ENCODE measurements around the gene CCL4. TPM values are rescaled to one million over a fixed set of nuclear protein-coding genes. Genes with fewer than 3 reads are reported as not detected.
"Not testable (repeated sequence)": the region's sequence is repeated elsewhere in the genome, so short reads cannot be mapped to it uniquely, and the experiment has no call there.

CCL4 gene
- total and polyA plus RNA-seq, 5 donors = 0.42 to 1.7 (median 1.0) TPM

- ATAC-seq (peak; percentile 22 to 48), DNase-seq (no peak)
- Histone ChIP-seq H3K27me3 (ENCODE audit: control insufficient read depth, insufficient read depth) (no peaks in the 10 kb centered on the region), H3K4me1 (ENCODE audit: control insufficient read depth, insufficient read depth, low read length) (no peaks in the 10 kb centered on the region), H3K9me3 (ENCODE audit: control insufficient read depth, low read length) (no peaks in the 10 kb centered on the region), H3K4me3 (ENCODE audit: low read length) (no peak overlapping the region), H3K27ac (ENCODE audit: low read length) (no peak overlapping the region)
- 68% methylated on average over 14 of the region's 14 CpGs for WGBS
- intact Hi-C loops (cut with DNase I) = no loop called here
Measured at GRCh38 chr17:36088670-36089338, 14.8 kb upstream of the CCL4 start.

- H3K9me3 ChIP-seq (ENCODE audit: control insufficient read depth, low read length) = no peaks in the 10 kb centered on the region
- no peak overlapping the region for H3K27ac ChIP-seq (ENCODE audit: low read length)
- no peaks in the 10 kb centered on the region for H3K27me3 ChIP-seq (ENCODE audit: control insufficient read depth, insufficient read depth)
- no peak for DNase-seq
- H3K4me1 ChIP-seq (ENCODE audit: control insufficient read depth, insufficient read depth, low read length) = no peaks in the 10 kb centered on the region
- ATAC-seq = no peak
- intact Hi-C loops (cut with DNase I) = no loop called here
- no peak overlapping the region for H3K4me3 ChIP-seq (ENCODE audit: low read length)
- WGBS = 77% methylated on average over 4 of the region's 4 CpGs
Measured at GRCh38 chr17:36089339-36089865, 14.2 kb upstream of the CCL4 start.

GRCh38 chr17:36089888-36090836 lies 13.5 kb upstream of the CCL4 start, which contains the start of gene CCL3:
Gene CCL3 (minus strand): TSS chr17:36090143. CDS start chr17:36090058, 85 bp downstream.
- no peaks in the 10 kb centered on the region for H3K4me1 ChIP-seq (ENCODE audit: control insufficient read depth, insufficient read depth, low read length)
- ATAC-seq (peak; percentile 36 to 45), DNase-seq (peak in 1 of 3 donors; percentile 41)
- no peak within 1 kb of the TSS for H3K27ac ChIP-seq (ENCODE audit: low read length)
- H3K4me3 ChIP-seq (ENCODE audit: low read length) = no peak within 1 kb of the TSS
- H3K9me3 ChIP-seq (ENCODE audit: control insufficient read depth, low read length) = no peaks in the 10 kb centered on the region
- WGBS = 73% methylated on average over 9 of the region's 9 CpGs
- intact Hi-C loops (cut with DNase I) = no loop called here
- no peaks in the 10 kb centered on the region for H3K27me3 ChIP-seq (ENCODE audit: control insufficient read depth, insufficient read depth)

GRCh38 chr17:36092230-36092629 lies 11.4 kb upstream of the CCL4 start:
- no peaks in the 10 kb centered on the region for H3K9me3 ChIP-seq (ENCODE audit: control insufficient read depth, low read length)
- ATAC-seq = no peak
- DNase-seq = no peak
- H3K27me3 ChIP-seq (ENCODE audit: control insufficient read depth, insufficient read depth) = no peaks in the 10 kb centered on the region
- WGBS = 43% methylated on average over 4 of the region's 4 CpGs
- H3K4me3 ChIP-seq (ENCODE audit: low read length) = no peak overlapping the region
- H3K4me1 ChIP-seq (ENCODE audit: control insufficient read depth, insufficient read depth, low read length) = no peaks in the 10 kb centered on the region
- intact Hi-C loops (cut with DNase I) = no loop called here
- H3K27ac ChIP-seq (ENCODE audit: low read length) = no peak overlapping the region

- H3K9me3 ChIP-seq (ENCODE audit: control insufficient read depth, low read length); ATAC-seq; H3K4me1 ChIP-seq (ENCODE audit: control insufficient read depth, insufficient read depth, low read length); H3K4me3 ChIP-seq (ENCODE audit: low read length); DNase-seq; H3K27ac ChIP-seq (ENCODE audit: low read length); H3K27me3 ChIP-seq (ENCODE audit: control insufficient read depth, insufficient read depth); intact Hi-C loops (cut with DNase I): not testable (repeated sequence)
- 83% methylated on average over 6 of the region's 6 CpGs for WGBS
Measured at GRCh38 chr17:36092715-36093114, 10.9 kb upstream of the CCL4 start.

GRCh38 chr17:36094232-36094631 lies 9.4 kb upstream of the CCL4 start:
- no peaks in the 10 kb centered on the region for H3K4me1 ChIP-seq (ENCODE audit: control insufficient read depth, insufficient read depth, low read length)
- no peak overlapping the region for H3K27ac ChIP-seq (ENCODE audit: low read length)
- DNase-seq = no peak
- H3K27me3 ChIP-seq (ENCODE audit: control insufficient read depth, insufficient read depth) = no peaks in the 10 kb centered on the region
- intact Hi-C loops (cut with DNase I) = no loop called here
- no peak for ATAC-seq
- H3K9me3 ChIP-seq (ENCODE audit: control insufficient read depth, low read length) = no peaks in the 10 kb centered on the region
- 79% methylated on average over 1 of the region's 1 CpG for WGBS
- no peak overlapping the region for H3K4me3 ChIP-seq (ENCODE audit: low read length)

- Histone ChIP-seq H3K4me1 (ENCODE audit: control insufficient read depth, insufficient read depth, low read length) (no peaks in the 10 kb centered on the region), H3K27me3 (ENCODE audit: control insufficient read depth, insufficient read depth) (no peaks in the 10 kb centered on the region), H3K9me3 (ENCODE audit: control insufficient read depth, low read length) (no peaks in the 10 kb centered on the region), H3K4me3 (ENCODE audit: low read length) (no peak overlapping the region), H3K27ac (ENCODE audit: low read length) (no peak overlapping the region)
- ATAC-seq (no peak), DNase-seq (no peak)
- 89% methylated on average over 7 of the region's 7 CpGs for WGBS
- intact Hi-C loops (cut with DNase I) = no loop called here
Measured at GRCh38 chr17:36094746-36095145, 8.9 kb upstream of the CCL4 start.

GRCh38 chr17:36095992-36096391 lies 7.6 kb upstream of the CCL4 start:
- 84% methylated on average over 1 of the region's 1 CpG for WGBS
- no peak for ATAC-seq
- intact Hi-C loops (cut with DNase I) = no loop called here
- Histone ChIP-seq H3K4me3 (ENCODE audit: low read length) (no peak overlapping the region), H3K27me3 (ENCODE audit: control insufficient read depth, insufficient read depth) (no peaks in the 10 kb centered on the region), H3K4me1 (ENCODE audit: control insufficient read depth, insufficient read depth, low read length) (no peaks in the 10 kb centered on the region), H3K27ac (ENCODE audit: low read length) (no peak overlapping the region), H3K9me3 (ENCODE audit: control insufficient read depth, low read length) (no peaks in the 10 kb centered on the region)
- no peak for DNase-seq

GRCh38 chr17:36099004-36099403 lies 4.6 kb upstream of the CCL4 start:
- H3K27me3 ChIP-seq (ENCODE audit: control insufficient read depth, insufficient read depth); H3K9me3 ChIP-seq (ENCODE audit: control insufficient read depth, low read length); DNase-seq; H3K4me1 ChIP-seq (ENCODE audit: control insufficient read depth, insufficient read depth, low read length); ATAC-seq; H3K27ac ChIP-seq (ENCODE audit: low read length); intact Hi-C loops (cut with DNase I); H3K4me3 ChIP-seq (ENCODE audit: low read length): not testable (repeated sequence)
- WGBS = 58% methylated on average over 1 of the region's 1 CpG

- H3K4me3 ChIP-seq (ENCODE audit: low read length); H3K4me1 ChIP-seq (ENCODE audit: control insufficient read depth, insufficient read depth, low read length); H3K27me3 ChIP-seq (ENCODE audit: control insufficient read depth, insufficient read depth); intact Hi-C loops (cut with DNase I); DNase-seq; ATAC-seq; H3K27ac ChIP-seq (ENCODE audit: low read length); H3K9me3 ChIP-seq (ENCODE audit: control insufficient read depth, low read length): not testable (repeated sequence)
- WGBS = 61% methylated on average over 7 of the region's 7 CpGs
Measured at GRCh38 chr17:36104246-36104645, 619 bp downstream of the CCL4 start.

GRCh38 chr17:36104701-36105181 lies 1.1 kb downstream of the CCL4 start:
- Histone ChIP-seq H3K4me1 (ENCODE audit: control insufficient read depth, insufficient read depth, low read length) (no peaks in the 10 kb centered on the region), H3K9me3 (ENCODE audit: control insufficient read depth, low read length) (no peaks in the 10 kb centered on the region), H3K27me3 (ENCODE audit: control insufficient read depth, insufficient read depth) (no peaks in the 10 kb centered on the region), H3K27ac (ENCODE audit: low read length) (no peak overlapping the region), H3K4me3 (ENCODE audit: low read length) (no peak overlapping the region)
- ATAC-seq (no peak), DNase-seq (no peak)
- WGBS = 17% methylated on average over 4 of the region's 4 CpGs
- intact Hi-C loops (cut with DNase I) = no loop called here
